Activated CD8-positive, alpha-beta memory T cell treated with anti-CD3 and anti-CD28 coated beads for 4 hours (primary cell): ENCODE data around the gene MMD.
"Not testable (repeated sequence)": the region's sequence is repeated elsewhere in the genome, so short reads cannot be mapped to it uniquely, and the experiment has no call there.

ENCODE experiments used
- DNase-seq, 2 donors: peaks; one replicate each; pipeline ENCODE4 v3.0.0-alpha.2; 2020; ENCODE audit warnings: low read depth in 2 of 2

Gene MMD

GRCh38 chr17:55443904-55444303 is 22.3 kb upstream of the MMD start:
- no peak for DNase-seq

GRCh38 chr17:55442953-55443683 is 21.5 kb upstream of the MMD start:
- no peak for DNase-seq

GRCh38 chr17:55442462-55442861 is 20.8 kb upstream of the MMD start:
- DNase-seq: no peak

GRCh38 chr17:55441544-55441943 is 19.9 kb upstream of the MMD start:
- DNase-seq: no peak

GRCh38 chr17:55440391-55440790 is 18.8 kb upstream of the MMD start:
- no peak for DNase-seq

- DNase-seq: no peak
These were observed 15.5 kb upstream of the MMD start for GRCh38 chr17:55437159-55437605.

- DNase-seq: no peak
These were observed 14.9 kb upstream of the MMD start for GRCh38 chr17:55436224-55437158.

- no peak for DNase-seq
These were observed 13.8 kb upstream of the MMD start for GRCh38 chr17:55435408-55435807.

GRCh38 chr17:55434721-55435120 is 13.1 kb upstream of the MMD start:
- DNase-seq: no peak

GRCh38 chr17:55433629-55434422 is 12.2 kb upstream of the MMD start:
- DNase-seq: no peak

- no peak for DNase-seq
These were observed 11.5 kb upstream of the MMD start for GRCh38 chr17:55433029-55433628.

- DNase-seq: no peak
These were observed 10.9 kb upstream of the MMD start for GRCh38 chr17:55432358-55433028.

- DNase-seq: not testable (repeated sequence)
These were observed 10.3 kb upstream of the MMD start for GRCh38 chr17:55431914-55432313.

- no peak for DNase-seq
These were observed 9.1 kb upstream of the MMD start for GRCh38 chr17:55430541-55431288.

- DNase-seq: no peak
These were observed 5.9 kb upstream of the MMD start for GRCh38 chr17:55427587-55427882.

GRCh38 chr17:55426851-55427586 is 5.4 kb upstream of the MMD start:
- no peak for DNase-seq

GRCh38 chr17:55424893-55425540 is 3.4 kb upstream of the MMD start:
- DNase-seq: no peak

- no peak for DNase-seq
These were observed 1.9 kb upstream of the MMD start for GRCh38 chr17:55423535-55423934.

GRCh38 chr17:55422828-55423164 is 1.2 kb upstream of the MMD start:
- DNase-seq: not testable (repeated sequence)
